GM19372 (cell line): ENCODE results near the gene NEURL1.
"Not testable (repeated sequence)": the region's sequence is repeated elsewhere in the genome, so short reads cannot be mapped to it uniquely, and the experiment has no call there.

Experiments used
- ATAC-seq: cut with Tn5 transposase; IDR thresholded peaks from one replicate; pipeline ENCODE4 v1.9.1; 2021; ENCODE audit warnings: mild to moderate bottlenecking, low read depth, moderate library complexity; ENCODE audit not compliant: unreplicated experiment

NEURL1 gene

GRCh38 chr10:103618575-103619423 lies 125.3 kb downstream of the NEURL1 start:
- no peak for ATAC-seq

DNA sequence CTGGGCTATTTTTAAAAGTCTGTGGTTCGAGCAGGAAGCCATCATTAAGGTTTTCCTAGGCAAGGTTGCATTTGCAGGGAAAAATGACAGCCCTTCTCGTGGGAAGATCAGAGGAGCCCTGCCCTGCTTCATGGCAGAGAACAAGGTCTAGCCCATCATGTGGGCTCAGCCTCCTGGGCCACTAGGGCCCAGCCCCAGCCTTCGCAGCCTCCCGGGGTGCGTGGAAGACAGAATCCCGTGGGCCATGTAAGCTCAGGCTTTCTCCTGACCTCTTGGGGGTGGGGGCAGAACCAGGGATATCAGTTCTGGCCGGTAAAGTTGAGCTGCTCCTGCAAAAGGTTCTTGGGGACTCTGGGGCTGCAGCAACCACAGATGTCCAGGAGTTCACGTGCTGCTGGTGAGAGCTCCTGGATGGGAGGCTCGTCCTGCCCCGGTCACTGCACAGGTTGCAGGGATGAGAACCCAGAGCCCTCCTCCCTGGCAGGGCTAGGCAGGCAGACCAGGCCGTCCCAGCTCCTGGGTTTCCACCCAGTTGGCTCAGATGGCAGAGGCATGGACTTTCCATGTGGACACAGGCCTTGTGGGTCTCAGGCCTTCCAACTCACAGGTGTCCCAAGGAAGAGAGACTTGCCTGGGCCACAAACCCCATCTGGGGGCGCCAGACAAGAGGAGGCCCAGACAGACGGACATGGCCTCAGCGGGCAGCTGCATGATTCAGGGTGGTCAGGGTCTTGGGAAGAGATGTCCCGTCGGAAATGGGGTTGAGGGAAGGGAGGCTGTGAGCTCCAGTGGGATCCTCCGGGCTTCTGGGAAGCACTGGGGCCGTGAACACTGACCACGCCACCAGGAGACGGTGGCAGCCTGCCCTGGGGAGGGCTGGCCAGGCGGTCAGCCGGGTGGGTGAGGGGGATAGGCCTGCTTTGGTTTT lies 126.2 kb downstream of the NEURL1 start:
- ATAC-seq, result no peak

GRCh38 chr10:103620352-103620740 lies 126.8 kb downstream of the NEURL1 start:
- no peak for ATAC-seq

DNA sequence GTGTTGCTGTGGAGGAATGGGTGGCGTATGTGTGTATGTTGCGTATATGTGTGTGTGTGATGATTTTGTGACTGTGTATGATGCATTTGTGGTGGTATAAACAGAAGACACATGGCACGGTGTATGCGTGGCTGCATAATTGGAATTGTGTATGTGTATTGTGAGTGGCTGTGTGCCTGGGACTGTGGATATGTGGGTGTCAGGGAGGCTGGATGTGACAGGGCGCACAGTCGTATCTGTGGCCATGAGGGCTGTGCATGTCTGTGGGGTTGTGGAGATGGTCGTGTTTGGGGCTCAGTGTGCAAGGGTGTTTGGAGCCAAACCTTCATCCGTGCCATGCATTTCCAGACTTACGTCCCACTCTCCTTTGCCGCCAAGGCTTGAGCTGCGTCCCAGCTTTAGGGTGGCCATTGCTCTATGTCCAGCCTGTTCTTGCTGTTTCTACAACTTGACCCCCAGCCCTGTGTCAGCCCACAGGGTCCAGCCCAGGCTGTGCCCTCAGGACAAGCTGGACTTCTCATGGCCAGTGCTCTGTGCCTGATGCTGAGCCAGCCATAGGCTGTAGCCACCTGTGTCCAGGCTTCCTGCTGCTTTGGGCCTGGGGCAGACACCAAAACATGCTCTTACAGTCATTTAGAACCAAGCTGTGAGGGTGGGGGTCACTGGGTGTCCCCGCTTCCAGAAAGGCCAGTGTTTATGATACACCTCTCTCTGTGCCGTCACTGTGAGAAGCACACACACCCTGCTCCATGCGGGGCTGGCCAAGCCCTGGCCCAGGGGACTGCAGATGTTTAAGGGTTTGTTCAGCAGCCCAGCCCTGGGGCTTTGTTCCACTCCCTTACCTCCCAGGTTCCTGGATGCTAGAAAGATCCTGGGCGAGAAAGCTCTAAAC lies 127.6 kb downstream of the NEURL1 start:
- no peak for ATAC-seq

DNA sequence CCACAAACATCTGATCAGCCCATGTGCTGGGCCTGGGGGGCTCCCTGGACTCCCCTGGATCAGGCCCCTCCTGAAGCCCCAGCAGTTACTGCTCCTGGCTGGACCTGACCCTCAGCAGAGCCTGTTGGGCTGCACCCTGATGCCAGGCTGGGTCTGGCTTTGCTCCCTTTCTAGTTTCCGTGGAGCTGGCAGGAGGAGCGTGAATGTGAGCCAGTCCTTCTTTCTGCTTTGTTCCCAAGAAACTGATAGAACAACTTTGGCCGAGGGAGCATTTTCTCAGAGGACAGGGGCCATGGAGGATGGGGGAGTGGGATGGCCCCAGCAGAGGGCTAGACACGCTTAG lies 128.2 kb downstream of the NEURL1 start:
- no peak for ATAC-seq

DNA sequence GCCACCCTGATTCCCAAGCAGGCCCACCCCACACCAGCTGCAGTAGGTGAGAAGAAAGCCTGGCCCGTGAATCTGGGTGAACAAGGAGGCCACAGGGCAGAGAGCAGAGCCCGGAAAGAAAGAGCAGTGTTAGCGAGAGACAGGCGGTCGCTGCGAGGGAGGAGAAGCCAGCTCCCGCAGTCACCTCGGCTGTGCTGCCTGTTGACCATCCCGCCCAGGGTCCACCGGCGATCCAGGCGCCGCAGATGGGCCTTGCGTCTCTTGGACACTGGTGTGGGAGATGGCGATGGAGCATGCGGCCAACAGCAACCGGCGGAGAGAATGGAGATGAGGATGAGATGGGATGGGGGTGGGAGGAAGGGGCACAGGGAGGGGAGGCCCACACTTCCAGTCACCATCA lies 128.8 kb downstream of the NEURL1 start:
- no peak for ATAC-seq

- no peak for ATAC-seq
Observed at GRCh38 chr10:103622935-103623574, 129.6 kb downstream of the NEURL1 start.

- ATAC-seq, result no peak
Observed at GRCh38 chr10:103626178-103626577, 132.7 kb downstream of the NEURL1 start.

DNA sequence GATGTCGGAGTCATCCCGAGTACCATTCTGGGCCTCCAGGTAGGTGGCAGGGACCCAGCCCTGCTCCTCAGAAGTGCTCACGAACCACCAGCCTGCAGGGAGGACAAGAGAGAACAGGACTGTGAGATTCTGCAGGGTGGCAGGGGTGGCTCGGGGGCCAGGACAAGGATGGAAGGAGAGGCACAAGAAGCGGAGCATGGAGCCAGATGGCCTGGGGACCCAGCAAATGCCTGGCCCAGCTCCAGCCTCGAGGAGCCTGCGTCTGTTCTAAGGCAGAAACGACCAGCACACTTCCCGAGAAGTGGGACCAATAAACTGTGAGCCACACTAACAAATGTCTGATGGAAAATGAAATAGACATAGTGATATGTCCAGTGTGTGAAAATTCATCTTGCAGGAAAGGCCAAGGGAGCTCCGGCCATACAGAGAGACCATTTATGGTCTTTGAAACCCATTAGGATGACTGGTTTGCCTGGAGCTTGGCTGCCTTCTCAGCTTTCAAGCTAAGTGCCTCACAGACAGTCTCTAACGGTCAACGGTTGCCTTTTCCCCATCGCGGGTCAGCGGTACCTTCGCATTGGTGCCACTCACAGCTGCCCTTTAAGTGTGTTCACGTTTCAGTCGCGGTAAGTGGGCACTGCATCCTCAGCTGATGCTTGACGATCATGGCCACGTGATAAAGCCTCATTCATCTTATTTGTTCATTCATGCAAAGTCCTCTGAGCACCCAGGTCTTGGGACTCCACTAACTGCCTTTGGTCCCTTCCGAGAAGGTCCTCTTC lies 133.8 kb downstream of the NEURL1 start:
- ATAC-seq, result no peak

- no peak for ATAC-seq
Observed at GRCh38 chr10:103627893-103628292, 134.4 kb downstream of the NEURL1 start.

DNA sequence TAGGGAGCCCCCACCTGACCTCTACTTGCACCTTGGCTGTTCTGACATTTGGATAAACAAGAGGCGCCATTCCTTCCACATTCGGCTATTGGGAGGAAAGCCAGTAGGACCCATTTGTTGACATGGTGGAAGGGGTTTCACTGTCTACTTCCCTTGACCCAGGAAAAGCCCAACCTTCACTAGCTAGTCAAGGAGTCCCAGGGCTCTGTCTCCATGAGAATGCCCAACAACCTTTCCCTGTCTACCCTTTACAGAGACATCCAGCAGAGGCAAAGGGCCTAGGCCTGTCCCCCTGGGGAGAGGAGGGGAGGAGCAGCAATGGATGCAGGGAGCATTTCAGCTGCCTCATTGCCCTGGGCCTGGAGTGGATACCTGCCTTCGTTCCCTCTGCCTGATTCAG lies 136.1 kb downstream of the NEURL1 start:
- no peak for ATAC-seq

DNA sequence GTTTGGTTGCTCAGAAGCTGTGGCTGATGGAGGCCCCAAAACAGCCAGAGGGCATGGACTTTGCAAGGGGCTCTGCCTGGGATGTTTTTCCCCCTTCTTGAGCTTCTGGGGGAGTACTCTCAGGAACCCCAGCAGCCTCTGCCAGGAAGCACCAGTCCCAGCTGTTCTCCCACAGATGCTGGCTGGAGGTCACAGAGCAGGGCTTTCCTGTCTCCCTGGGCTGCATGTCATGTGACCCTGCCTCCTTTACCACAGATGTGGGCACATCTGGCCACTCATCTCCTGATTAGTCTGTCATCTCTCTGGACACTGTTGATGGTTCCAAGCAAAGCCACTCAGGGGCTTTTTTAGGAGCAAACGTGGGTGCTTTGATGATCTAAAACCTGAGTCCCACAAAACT lies 136.7 kb downstream of the NEURL1 start:
- no peak for ATAC-seq

GRCh38 chr10:103632247-103632642 lies 138.7 kb downstream of the NEURL1 start:
- ATAC-seq, result no peak

DNA sequence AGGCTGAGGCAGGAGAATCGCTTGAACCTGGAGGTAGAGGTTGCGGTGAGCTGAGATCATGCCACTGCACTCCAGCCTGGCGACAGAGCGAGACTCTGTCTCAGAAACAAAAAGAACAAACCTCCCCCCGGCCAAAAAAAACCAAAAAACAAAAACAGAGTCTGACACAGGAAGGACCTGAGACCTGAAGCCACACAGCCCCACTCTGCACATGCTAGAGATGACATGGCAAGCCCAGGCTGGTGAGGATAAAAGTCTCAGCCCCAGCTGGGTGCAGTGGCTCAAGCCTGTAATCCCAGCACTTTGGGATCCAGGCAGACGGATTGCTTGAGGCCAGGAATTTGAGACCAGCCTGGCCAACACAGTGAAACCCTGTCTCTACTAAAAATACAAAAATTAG lies 139.4 kb downstream of the NEURL1 start:
- not testable (repeated sequence) for ATAC-seq

- no peak for ATAC-seq
Observed at GRCh38 chr10:103633846-103634245, 140.3 kb downstream of the NEURL1 start.

DNA sequence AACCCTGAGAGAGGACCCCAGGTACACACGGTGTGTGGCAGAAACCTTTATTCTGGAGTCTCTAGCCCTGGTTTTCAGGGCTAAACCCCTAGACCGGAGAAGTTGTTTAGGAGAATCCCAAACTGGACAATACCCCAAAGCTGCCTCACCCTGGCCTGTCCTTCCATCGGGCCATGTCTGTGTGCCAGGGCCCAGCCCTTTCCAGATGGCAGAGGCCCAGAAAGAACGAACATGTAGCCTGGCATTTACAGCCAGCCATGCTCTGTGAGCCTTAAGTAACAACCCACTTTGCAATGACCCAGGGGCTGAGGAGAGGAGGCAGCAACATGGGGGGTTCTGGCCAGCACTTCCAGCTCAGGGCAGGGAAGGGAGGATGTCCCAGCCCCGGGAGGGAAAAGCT lies 142.1 kb downstream of the NEURL1 start:
- ATAC-seq, result no peak

DNA sequence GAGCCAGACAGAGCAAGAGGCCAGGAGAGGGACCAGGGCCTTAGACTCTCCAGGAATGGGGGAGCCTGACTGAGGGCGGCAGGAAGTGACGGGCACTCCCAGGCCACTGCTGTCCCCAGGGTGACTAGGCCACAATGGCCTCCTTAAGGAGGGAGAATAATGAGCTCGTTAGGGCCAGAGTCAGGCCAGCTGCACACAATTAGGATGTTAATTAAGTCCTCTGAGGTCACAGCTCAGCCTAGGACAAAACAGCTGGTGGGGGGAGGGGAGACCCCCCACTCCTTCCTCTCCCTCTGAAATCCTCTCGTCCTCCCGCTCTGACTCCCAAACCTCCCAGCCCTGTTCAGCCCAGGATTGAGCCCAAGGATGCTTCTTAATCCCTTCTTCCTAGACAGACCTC lies 143.0 kb downstream of the NEURL1 start:
- ATAC-seq, result no peak

DNA sequence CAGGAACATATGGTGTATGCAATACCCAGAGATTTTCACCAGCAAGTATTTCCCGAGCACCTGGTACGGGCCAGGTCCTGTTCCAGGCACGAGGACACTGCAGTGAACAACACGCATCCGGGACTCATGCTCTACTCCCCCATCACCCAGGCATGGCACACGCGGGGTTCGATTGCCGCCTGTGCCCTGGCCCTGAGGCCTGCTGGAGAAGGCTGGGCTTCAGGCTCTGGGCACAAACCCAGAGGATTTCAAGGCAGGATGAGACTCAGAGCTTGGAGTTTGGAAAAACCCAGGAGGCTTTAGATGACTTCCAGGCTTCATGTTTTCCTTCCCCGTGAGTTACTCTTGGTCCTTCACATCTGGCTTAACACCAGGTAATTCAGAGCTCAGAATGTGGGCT lies 143.5 kb downstream of the NEURL1 start:
- ATAC-seq, result no peak

DNA sequence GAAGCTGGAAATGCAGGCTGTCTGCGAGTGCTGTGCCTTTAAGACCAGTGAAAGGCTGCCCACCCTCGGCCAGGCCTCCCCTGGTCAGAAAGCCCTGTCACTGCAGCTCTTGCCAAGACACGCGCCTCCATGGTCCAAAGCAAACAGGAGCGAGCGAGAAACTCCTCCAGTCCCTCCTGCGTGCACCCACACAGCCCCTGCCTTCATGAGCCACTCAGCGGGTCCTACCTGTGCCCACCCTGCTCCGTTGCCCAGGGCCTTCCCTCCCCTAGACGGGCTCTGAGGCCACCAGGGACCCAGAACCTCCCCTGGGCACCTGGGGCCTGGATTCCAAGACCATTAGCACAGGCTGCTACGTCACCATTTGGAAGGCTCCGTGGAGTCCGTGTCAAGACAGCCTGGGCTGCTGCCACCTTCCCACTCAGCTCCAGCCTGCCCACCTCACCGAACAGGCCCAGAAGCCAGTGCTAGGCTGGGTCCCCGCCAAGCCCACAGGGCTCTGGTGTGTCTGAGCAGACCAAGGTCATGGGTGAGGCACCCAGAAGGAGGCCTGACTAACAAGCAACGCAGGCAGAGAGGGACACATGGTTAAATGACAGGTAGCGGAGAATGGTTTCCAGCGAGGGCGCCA lies 144.5 kb downstream of the NEURL1 start:
- no peak for ATAC-seq
